Measurements from ENCODE around the gene BCHE.

BCHE gene

DNA sequence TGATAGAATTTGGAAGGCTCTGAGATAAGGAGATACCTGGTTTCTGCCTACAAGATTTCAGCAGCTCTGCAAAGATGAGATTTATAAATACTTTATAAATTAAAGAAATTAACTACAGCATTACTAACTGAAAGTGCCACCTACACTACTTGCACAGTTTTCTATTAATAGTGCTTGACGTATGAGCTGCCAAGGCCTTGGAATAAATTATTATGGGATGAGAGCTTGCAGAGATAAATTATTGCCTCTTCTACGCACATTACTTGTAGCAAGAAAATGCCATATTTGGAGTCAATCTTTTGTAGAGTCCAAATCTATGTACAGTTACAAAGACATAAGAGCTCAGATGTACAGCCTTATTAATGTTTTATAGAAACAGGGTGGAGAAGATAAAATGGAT is 89.1 kb downstream of the BCHE start:
- no peak for DNase-seq

DNA sequence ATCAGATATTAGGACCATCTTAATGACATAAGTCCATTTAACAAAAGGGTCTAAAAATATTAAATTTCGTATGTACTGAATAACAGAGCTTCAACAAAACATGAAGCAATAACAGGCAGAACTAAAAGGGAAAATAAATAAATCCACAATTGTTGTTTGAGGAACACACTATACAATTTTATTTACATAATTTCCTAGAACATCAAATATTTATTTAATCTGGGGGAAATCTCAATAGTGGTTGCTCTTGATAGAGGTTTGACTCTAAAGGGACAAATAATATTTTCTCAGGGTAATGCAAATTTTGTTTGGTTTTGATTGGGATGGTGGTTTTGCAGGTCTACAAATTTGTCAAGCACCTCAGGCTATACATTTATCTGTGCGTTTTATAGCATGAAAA is 90.3 kb downstream of the BCHE start:
- DNase-seq, result no peak

DNA sequence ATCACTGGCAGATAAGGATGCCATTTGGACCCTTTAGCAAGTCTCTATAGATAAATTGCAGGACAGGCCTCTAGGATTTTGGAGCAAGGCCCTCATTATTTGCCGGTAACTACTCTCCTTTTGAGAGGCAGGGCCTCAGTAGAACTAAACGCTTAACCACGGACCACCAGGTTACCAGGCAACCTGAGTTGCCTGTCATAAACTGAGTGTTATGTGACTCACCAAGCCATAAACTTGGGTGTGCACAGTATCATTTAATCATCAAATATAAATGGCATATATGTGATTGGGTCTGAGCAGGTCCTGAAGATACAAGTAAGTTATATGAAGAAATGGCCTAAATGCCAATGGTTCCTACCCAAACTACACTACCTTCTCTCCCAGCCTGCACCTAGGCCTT is 93.2 kb downstream of the BCHE start:
- no peak for DNase-seq

DNA sequence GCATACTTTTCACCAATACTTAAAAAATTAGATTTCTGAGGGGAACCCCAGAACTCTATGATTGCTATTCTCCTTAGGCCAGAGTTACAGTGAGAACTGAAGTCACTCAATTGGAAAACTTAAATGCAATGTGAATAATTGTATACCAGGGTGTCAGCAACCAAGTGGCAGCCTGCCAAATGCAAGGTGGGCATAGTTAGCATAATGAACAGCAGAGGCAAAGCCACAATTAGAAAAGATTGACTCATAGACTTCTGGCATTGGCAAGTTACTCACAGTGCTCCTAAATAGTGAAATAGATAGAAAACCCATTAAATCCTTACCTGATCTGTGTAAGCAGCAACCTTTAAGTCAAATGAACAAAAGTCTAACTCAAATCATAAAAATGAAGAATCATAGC is 94.9 kb downstream of the BCHE start:
- no peak for DNase-seq

DNA sequence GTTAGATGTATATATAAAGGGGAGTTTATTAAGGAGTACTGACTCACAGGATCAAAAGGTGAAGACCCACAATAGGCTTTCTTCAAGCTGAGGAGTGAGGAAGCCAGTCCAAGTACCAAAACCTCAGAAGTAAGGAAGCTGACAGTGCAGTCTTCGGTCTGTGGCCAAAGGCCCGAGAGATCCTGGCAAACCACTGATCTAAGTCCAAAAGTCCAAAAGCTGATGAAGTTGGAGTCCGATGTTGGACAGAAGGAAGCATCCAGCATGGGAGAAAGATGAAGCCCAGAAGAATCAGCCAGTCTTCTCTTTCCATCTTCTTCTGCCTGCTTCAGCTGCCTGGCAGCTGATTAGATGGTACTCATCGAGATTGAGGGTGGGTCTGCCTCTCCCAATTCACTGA is 107.5 kb downstream of the BCHE start:
- no peak for DNase-seq

DNA sequence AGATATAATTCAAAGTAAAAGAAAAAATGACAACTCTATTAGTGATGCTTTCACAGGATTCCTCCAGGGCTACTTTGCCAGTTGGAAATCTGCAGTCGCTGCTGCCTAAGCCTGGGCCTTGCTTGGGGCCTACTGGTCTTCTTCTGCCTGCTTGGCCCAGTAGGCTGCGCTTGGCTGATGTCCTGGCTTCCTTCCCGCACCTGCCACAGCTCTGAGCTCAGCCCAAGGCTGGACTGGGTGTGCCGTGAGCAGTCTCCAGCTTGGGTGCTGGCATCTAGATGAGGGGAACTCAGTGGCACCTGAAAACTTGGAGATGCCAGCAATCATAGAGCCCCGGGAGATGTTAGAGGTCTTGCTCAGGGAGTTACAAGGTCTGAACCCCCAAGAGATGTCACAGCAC is 108.3 kb downstream of the BCHE start:
- DNase-seq, result no peak

DNA sequence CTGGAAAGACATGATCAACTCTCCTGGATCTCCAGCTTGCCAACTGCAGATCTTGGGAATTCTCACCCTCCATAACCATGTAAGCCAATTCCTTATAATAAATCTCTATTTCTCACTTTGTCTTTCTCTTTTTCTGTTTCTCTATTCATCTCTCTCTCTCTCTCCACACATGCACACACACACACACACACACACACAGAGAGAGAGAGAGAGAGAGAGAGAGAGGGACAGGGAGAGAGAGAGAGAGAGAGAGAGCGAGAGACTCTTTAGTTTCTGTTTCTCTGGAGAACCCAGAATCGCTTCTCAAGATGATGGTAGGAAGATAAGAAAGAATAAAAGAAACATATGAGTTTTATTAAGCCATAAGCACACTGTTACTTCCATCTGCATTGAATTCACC is 111.9 kb downstream of the BCHE start:
- DNase-seq, result no peak

All from femur (tissue), 1 donor.